ENCODE data around the gene AKR1D1.

GRCh38 chr7:138030679-138031351, 45.4 kb upstream of the AKR1D1 start:
- no peak for TF ChIP-seq CTCF (IDR thresholded peaks at IDR 0.05; ENCODE audit: low read depth, low read length)
- TF ChIP-seq, protein P1, sequence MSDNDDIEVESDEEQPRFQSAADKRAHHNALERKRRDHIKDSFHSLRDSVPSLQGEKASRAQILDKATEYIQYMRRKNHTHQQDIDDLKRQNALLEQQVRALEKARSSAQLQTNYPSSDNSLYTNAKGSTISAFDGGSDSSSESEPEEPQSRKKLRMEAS (IDR thresholded peaks at IDR 0.05; ENCODE audit: low read depth, low read length): no peak
